Measurements from ENCODE around the gene MUC5AC. TPM values are rescaled to one million over a fixed set of nuclear protein-coding genes. Genes with fewer than 3 reads are reported as not detected.

The MUC5AC gene
- polyA plus RNA-seq, 1 donor = 0.37 TPM

GRCh38 chr11:1131033-1131911, 26.5 kb upstream of the MUC5AC start:
- H3K9me3 ChIP-seq (ENCODE audit: control insufficient read depth, low read depth, low read length) = peaks cover 6% of the 10 kb centered on the region
- DNase-seq = no peak
- WGBS (ENCODE audit: insufficient coverage, low lambda C conversion rate) = no CpG with 5 or more reads among the region's 29 CpGs
- H3K4me3 ChIP-seq (ENCODE audit: low read length) = no peak overlapping the region
- peaks cover 23% of the 10 kb centered on the region for H3K4me1 ChIP-seq (ENCODE audit: control insufficient read depth, insufficient read depth, low read length)
- peak overlapping the region; percentile 6 for H3K27ac ChIP-seq (ENCODE audit: low read length)
- no peaks in the 10 kb centered on the region for H3K36me3 ChIP-seq (ENCODE audit: control insufficient read depth, insufficient read depth, low read length)
- no peaks in the 10 kb centered on the region for H3K27me3 ChIP-seq (ENCODE audit: control insufficient read depth, insufficient read depth, low read length)

GRCh38 chr11:1134848-1135445, 22.8 kb upstream of the MUC5AC start:
- Histone ChIP-seq H3K27ac (ENCODE audit: low read length) (no peak overlapping the region), H3K36me3 (ENCODE audit: control insufficient read depth, insufficient read depth, low read length) (no peaks in the 10 kb centered on the region), H3K27me3 (ENCODE audit: control insufficient read depth, insufficient read depth, low read length) (no peaks in the 10 kb centered on the region), H3K9me3 (ENCODE audit: control insufficient read depth, low read depth, low read length) (peaks cover 6% of the 10 kb centered on the region), H3K4me1 (ENCODE audit: control insufficient read depth, insufficient read depth, low read length) (peaks cover 18% of the 10 kb centered on the region), H3K4me3 (ENCODE audit: low read length) (no peak overlapping the region)
- no peak for DNase-seq
- 50% methylated on average over 1 of the region's 1 CpG for WGBS (ENCODE audit: insufficient coverage, low lambda C conversion rate)

GRCh38 chr11:1138097-1138496, 19.7 kb upstream of the MUC5AC start:
- peaks cover 6% of the 10 kb centered on the region for H3K9me3 ChIP-seq (ENCODE audit: control insufficient read depth, low read depth, low read length)
- DNase-seq = no peak
- H3K4me1 ChIP-seq (ENCODE audit: control insufficient read depth, insufficient read depth, low read length) = peaks cover 7% of the 10 kb centered on the region
- no peaks in the 10 kb centered on the region for H3K27me3 ChIP-seq (ENCODE audit: control insufficient read depth, insufficient read depth, low read length)
- H3K4me3 ChIP-seq (ENCODE audit: low read length) = no peak overlapping the region
- H3K36me3 ChIP-seq (ENCODE audit: control insufficient read depth, insufficient read depth, low read length) = no peaks in the 10 kb centered on the region
- 70% methylated on average over 2 of the region's 8 CpGs for WGBS (ENCODE audit: insufficient coverage, low lambda C conversion rate)
- no peak overlapping the region for H3K27ac ChIP-seq (ENCODE audit: low read length)

GRCh38 chr11:1139441-1140083, 18.2 kb upstream of the MUC5AC start:
- Histone ChIP-seq H3K4me3 (ENCODE audit: low read length) (no peak overlapping the region), H3K9me3 (ENCODE audit: control insufficient read depth, low read depth, low read length) (peaks cover 6% of the 10 kb centered on the region), H3K36me3 (ENCODE audit: control insufficient read depth, insufficient read depth, low read length) (no peaks in the 10 kb centered on the region), H3K27me3 (ENCODE audit: control insufficient read depth, insufficient read depth, low read length) (no peaks in the 10 kb centered on the region), H3K27ac (ENCODE audit: low read length) (no peak overlapping the region), H3K4me1 (ENCODE audit: control insufficient read depth, insufficient read depth, low read length) (peaks cover 7% of the 10 kb centered on the region)
- DNase-seq = peak in 1 of 2 donors; percentile 51
- no CpG with 5 or more reads among the region's 12 CpGs for WGBS (ENCODE audit: insufficient coverage, low lambda C conversion rate)

GRCh38 chr11:1140642-1141490, 16.9 kb upstream of the MUC5AC start:
- DNase-seq = no peak
- no peaks in the 10 kb centered on the region for H3K27me3 ChIP-seq (ENCODE audit: control insufficient read depth, insufficient read depth, low read length)
- no CpG with 5 or more reads among the region's 18 CpGs for WGBS (ENCODE audit: insufficient coverage, low lambda C conversion rate)
- no peaks in the 10 kb centered on the region for H3K9me3 ChIP-seq (ENCODE audit: control insufficient read depth, low read depth, low read length)
- peaks cover 7% of the 10 kb centered on the region for H3K4me1 ChIP-seq (ENCODE audit: control insufficient read depth, insufficient read depth, low read length)
- H3K4me3 ChIP-seq (ENCODE audit: low read length) = no peak overlapping the region
- H3K27ac ChIP-seq (ENCODE audit: low read length) = no peak overlapping the region
- H3K36me3 ChIP-seq (ENCODE audit: control insufficient read depth, insufficient read depth, low read length) = no peaks in the 10 kb centered on the region

- Histone ChIP-seq H3K4me3 (ENCODE audit: low read length) (no peak overlapping the region), H3K9me3 (ENCODE audit: control insufficient read depth, low read depth, low read length) (peaks cover 10% of the 10 kb centered on the region), H3K36me3 (ENCODE audit: control insufficient read depth, insufficient read depth, low read length) (no peaks in the 10 kb centered on the region), H3K27ac (ENCODE audit: low read length) (no peak overlapping the region), H3K4me1 (ENCODE audit: control insufficient read depth, insufficient read depth, low read length) (peaks cover 17% of the 10 kb centered on the region), H3K27me3 (ENCODE audit: control insufficient read depth, insufficient read depth, low read length) (no peaks in the 10 kb centered on the region)
- 92% methylated on average over 4 of the region's 21 CpGs for WGBS (ENCODE audit: insufficient coverage, low lambda C conversion rate)
- DNase-seq = no peak
Observed at GRCh38 chr11:1146365-1146764, 11.4 kb upstream of the MUC5AC start.

- WGBS (ENCODE audit: insufficient coverage, low lambda C conversion rate) = no CpG with 5 or more reads among the region's 6 CpGs
Observed at GRCh38 chr11:1147792-1148191, 10.0 kb upstream of the MUC5AC start.

GRCh38 chr11:1148752-1149180, 9.0 kb upstream of the MUC5AC start:
- H3K27me3 ChIP-seq (ENCODE audit: control insufficient read depth, insufficient read depth, low read length) = no peaks in the 10 kb centered on the region
- H3K36me3 ChIP-seq (ENCODE audit: control insufficient read depth, insufficient read depth, low read length) = no peaks in the 10 kb centered on the region
- H3K9me3 ChIP-seq (ENCODE audit: control insufficient read depth, low read depth, low read length) = peaks cover 10% of the 10 kb centered on the region
- H3K4me1 ChIP-seq (ENCODE audit: control insufficient read depth, insufficient read depth, low read length) = peaks cover 26% of the 10 kb centered on the region
- no peak overlapping the region for H3K27ac ChIP-seq (ENCODE audit: low read length)
- WGBS (ENCODE audit: insufficient coverage, low lambda C conversion rate) = no CpG with 5 or more reads among the region's 8 CpGs
- peak in 1 of 2 donors; percentile 56 for DNase-seq
- no peak overlapping the region for H3K4me3 ChIP-seq (ENCODE audit: low read length)

More at GRCh38 chr11:1147792-1148191, 10.0 kb upstream of the MUC5AC start:
- H3K27me3 ChIP-seq (ENCODE audit: control insufficient read depth, insufficient read depth, low read length) = no peaks in the 10 kb centered on the region
- DNase-seq = no peak
- no peak overlapping the region for H3K27ac ChIP-seq (ENCODE audit: low read length)
- peaks cover 26% of the 10 kb centered on the region for H3K4me1 ChIP-seq (ENCODE audit: control insufficient read depth, insufficient read depth, low read length)
- H3K9me3 ChIP-seq (ENCODE audit: control insufficient read depth, low read depth, low read length) = peaks cover 10% of the 10 kb centered on the region
- no peak overlapping the region for H3K4me3 ChIP-seq (ENCODE audit: low read length)
- H3K36me3 ChIP-seq (ENCODE audit: control insufficient read depth, insufficient read depth, low read length) = no peaks in the 10 kb centered on the region

GRCh38 chr11:1149545-1149944, 8.2 kb upstream of the MUC5AC start:
- H3K27me3 ChIP-seq (ENCODE audit: control insufficient read depth, insufficient read depth, low read length) = no peaks in the 10 kb centered on the region
- no peaks in the 10 kb centered on the region for H3K36me3 ChIP-seq (ENCODE audit: control insufficient read depth, insufficient read depth, low read length)
- H3K27ac ChIP-seq (ENCODE audit: low read length) = no peak overlapping the region
- no peak for DNase-seq
- WGBS (ENCODE audit: insufficient coverage, low lambda C conversion rate) = no CpG with 5 or more reads among the region's 16 CpGs
- no peak overlapping the region for H3K4me3 ChIP-seq (ENCODE audit: low read length)
- peaks cover 10% of the 10 kb centered on the region for H3K9me3 ChIP-seq (ENCODE audit: control insufficient read depth, low read depth, low read length)
- H3K4me1 ChIP-seq (ENCODE audit: control insufficient read depth, insufficient read depth, low read length) = peaks cover 26% of the 10 kb centered on the region

- Histone ChIP-seq H3K4me1 (ENCODE audit: control insufficient read depth, insufficient read depth, low read length) (peaks cover 26% of the 10 kb centered on the region), H3K9me3 (ENCODE audit: control insufficient read depth, low read depth, low read length) (peaks cover 10% of the 10 kb centered on the region), H3K27me3 (ENCODE audit: control insufficient read depth, insufficient read depth, low read length) (no peaks in the 10 kb centered on the region), H3K27ac (ENCODE audit: low read length) (no peak overlapping the region), H3K4me3 (ENCODE audit: low read length) (no peak overlapping the region), H3K36me3 (ENCODE audit: control insufficient read depth, insufficient read depth, low read length) (no peaks in the 10 kb centered on the region)
- no CpG with 5 or more reads among the region's 10 CpGs for WGBS (ENCODE audit: insufficient coverage, low lambda C conversion rate)
- DNase-seq = no peak
Observed at GRCh38 chr11:1150116-1150515, 7.6 kb upstream of the MUC5AC start.

Measured in large intestine (tissue), 3 donors.